G401.6 (cell line): ENCODE results near the gene GRIN1.
"Not testable (repeated sequence)": the region's sequence is repeated elsewhere in the genome, so short reads cannot be mapped to it uniquely, and the experiment has no call there.

Experiments used
- FAIRE-seq: peaks from 2 replicates; lab custom pipeline; 2012; peaks lifted over from hg19 to GRCh38; lab: Jason Lieb, UNC

GRIN1 gene

DNA sequence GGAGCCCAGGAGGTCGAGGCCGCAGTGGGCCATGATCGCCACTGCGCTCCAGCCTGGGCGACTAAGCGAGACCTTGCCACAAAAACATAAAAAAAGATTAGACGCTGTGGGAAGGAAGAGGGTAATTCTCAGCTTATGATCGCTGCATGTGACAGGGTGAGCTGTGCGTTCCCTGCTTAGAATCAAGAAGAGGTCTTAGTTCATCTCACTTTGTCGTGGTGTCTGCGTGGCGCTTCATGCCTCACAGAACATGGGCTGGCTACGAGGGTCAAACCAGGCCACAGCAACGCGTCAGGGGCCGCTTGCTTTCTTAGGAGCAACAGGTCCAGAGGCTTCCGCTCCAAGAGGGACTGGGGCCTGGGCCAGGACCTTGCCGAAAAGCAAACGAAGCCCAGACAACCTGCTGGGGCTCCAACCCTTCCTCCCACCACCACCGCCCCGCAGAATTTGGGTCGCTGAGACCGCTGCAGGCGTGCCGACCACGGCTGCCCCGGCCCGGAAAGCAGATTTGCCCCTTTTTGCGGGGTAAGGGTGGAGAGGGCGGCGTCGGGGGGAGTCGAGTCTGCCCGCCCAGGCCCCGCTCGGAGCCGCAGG, 10.0 kb upstream of the GRIN1 start:
- FAIRE-seq: no peak

DNA sequence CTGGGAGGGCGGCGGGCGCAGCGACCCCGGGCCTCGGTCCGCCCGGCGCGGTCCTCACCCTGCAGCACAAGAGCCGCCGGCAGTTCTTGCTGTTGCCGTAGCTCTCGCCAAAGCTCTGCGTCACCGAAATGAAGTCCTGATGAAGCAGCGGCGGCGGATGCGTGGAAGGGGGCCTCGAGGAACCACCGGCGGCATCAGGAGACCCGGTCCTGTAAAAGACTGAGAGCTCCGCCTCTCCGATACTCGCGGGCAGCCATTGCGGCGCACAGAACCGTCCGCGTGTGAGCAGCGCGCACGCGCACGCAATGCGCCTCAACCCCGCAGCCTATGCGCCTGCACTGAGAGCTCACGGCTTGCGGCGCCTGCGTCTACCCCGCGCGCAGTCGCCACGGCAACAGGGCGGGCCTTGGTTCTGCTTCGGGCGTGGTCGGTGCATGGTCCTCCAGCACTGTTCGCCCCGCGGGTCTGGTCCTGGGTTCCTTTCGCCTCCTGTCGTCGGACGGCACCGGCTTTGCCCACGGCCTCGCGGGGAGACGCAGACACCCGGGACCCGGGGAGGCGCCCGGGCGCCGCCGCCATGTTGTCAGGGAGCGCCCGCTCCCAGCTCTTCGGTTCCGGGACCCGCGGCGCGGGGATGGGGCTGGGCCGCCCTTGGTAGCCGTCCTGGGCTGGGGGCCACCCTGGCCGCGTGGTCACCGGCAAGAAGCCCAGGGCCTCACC, 9.3 kb upstream of the GRIN1 start:
- FAIRE-seq: peak; percentile 66

DNA sequence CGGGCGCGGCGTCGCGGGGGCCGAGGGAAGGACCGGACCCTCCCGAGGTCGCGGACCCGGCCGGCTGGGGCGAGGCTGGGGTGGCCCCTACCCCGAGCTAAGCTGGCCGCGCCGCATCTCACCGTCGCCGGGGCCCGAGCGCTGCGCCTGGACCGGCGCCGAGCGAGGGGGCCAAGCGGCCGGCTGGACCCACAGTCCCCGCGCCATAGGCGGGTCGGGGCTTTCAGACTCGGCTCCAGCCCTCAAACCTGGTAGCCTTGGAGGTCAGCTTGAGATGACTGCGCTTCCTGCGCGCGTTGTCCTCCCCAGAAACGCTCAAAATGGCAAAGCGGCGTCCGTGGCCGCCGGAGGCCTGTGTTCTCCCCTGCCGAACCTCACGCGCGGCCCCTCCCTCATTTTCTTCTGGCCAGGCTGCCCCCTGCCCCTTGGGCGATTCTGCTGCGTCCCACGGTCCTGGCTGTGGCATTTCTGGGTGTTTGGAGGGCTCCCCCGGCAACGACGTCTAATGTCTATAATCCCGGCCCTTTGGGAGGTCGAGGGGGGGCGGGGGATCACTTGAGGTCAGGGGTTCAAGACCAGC, 8.7 kb upstream of the GRIN1 start:
- FAIRE-seq: no peak

GRCh38 chr9:137134191-137134590, 4.8 kb upstream of the GRIN1 start:
- FAIRE-seq: no peak

- not testable (repeated sequence) for FAIRE-seq
Observed at GRCh38 chr9:137135154-137135553, 3.8 kb upstream of the GRIN1 start.

DNA sequence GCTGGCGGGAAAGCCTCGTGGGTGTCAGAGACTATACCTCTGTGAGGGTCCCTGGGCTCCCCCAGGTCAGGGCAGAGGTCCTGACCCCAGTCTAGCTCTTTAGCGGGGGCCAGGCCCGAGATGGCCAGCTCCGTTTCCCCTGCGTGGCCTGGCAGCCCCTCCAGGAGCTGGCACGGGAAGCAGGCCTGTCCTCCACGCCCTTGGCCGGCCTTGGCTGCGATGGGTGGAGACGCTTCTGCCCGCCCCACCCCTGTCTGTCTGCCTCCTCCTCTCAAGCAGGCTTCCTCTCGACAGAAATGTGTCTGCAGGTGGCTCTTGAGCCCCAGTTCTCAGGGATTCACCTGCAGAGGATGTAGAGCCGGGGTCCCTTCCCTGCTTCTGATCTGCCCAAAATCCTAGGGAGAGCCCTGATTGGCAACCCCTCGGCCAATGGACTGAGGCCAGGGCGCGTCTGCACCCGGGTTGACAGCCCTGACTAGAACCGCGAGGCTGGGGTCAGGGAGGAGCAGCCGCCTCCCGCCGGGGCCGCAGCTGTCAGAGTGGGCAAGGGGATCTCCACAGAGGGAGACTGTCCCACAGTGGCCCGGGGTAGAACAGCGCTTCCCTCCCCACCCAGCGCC, 2.6 kb upstream of the GRIN1 start:
- no peak for FAIRE-seq

DNA sequence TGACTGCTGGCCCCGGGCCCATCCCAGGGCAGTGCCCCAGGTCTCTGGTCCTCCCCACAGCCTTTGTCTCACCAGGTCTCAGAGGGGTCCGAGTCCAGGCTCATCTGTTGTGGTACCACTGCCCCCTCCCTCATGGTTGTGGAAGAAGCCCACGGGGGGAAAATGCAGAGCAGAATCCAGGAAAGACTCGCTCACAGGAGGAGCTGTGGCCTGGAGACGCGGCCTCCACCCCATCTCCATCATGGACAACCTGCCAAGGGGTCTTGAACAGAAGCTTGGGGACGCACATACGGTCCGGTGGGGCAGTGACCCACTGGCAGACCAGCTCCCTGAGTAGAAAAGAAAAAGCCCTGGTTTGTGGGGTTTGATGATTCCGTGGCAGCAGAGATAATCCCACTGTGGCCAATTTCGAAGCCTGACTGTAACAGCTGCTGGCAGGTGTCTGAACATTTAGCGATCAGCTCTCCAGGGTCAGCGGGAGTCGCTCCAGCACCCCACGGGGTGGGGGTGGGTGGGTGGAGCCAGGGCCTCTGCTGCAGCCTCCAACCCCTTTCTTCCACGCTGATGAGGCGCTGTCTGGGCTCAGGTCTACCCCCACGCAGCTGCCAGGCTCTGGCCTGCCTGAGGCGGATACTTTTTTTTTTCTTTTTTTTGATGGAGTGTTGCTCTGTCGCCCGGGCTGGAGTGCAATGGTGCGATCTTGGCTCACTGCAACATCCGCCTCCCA, 1.9 kb upstream of the GRIN1 start:
- FAIRE-seq: no peak

GRCh38 chr9:137138058-137138721, 764 bp upstream of the GRIN1 start:
- no peak for FAIRE-seq

GRCh38 chr9:137139468-137140150, 655 bp downstream of the GRIN1 start:
- no peak for FAIRE-seq

- FAIRE-seq: no peak
Observed at GRCh38 chr9:137140151-137141012, 1.4 kb downstream of the GRIN1 start.

DNA sequence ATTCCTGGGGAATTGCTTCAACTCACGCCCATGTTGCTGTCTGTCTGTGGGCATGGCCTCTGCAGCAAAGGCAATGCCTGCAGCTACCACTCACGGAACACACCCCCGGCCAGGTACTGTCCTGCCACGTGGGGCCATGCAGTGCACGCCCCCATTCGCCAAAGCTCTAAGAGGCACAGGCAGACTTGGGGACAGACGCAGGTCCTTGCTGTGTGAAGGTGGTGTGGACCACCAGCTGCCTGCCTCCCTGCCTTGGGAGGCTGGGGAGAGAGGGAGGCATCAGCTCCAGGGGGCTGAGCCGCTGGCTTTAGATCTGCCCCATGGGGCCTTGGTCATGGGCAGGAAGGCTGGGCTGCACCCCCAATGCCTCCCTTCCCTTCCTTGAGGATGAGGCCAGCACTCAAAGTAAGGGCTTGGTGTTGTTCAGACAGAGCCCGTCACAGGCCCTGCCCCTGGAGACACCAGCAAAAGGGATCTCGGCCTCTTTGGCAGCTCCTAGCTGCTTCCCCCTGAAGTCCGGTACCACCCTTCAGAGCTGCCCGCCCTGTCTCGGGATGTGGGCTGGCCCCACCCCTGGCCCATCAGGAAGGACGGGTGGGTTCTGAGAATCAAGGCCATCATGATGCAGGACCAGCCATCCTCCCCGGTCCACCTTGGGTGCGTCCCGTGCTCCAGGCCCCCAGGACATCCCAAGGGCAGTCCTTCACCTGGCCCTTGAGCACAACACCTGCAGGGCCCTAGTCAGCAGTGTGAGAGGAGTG, 2.3 kb downstream of the GRIN1 start:
- FAIRE-seq: no peak

GRCh38 chr9:137141976-137142936, 3.3 kb downstream of the GRIN1 start:
- FAIRE-seq: no peak

DNA sequence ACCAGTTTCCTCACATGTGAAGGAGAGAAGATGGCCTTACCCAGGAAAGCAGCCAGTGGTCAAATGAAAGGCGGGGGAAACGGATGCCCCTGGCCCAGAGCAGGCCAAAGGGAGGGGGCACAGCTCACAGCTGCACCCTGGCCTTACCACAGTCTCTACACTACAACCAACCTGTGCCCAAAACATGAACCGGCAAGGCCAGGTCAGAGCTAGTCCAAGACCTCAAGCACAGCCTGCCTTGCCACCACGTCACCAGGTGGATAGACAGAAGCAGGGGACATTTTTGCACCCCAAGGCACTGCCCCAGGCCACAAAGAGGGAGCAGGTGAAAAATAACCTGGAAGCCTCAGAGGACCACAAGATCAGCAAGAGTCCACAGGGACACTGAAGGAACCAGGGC, 4.5 kb downstream of the GRIN1 start:
- no peak for FAIRE-seq

DNA sequence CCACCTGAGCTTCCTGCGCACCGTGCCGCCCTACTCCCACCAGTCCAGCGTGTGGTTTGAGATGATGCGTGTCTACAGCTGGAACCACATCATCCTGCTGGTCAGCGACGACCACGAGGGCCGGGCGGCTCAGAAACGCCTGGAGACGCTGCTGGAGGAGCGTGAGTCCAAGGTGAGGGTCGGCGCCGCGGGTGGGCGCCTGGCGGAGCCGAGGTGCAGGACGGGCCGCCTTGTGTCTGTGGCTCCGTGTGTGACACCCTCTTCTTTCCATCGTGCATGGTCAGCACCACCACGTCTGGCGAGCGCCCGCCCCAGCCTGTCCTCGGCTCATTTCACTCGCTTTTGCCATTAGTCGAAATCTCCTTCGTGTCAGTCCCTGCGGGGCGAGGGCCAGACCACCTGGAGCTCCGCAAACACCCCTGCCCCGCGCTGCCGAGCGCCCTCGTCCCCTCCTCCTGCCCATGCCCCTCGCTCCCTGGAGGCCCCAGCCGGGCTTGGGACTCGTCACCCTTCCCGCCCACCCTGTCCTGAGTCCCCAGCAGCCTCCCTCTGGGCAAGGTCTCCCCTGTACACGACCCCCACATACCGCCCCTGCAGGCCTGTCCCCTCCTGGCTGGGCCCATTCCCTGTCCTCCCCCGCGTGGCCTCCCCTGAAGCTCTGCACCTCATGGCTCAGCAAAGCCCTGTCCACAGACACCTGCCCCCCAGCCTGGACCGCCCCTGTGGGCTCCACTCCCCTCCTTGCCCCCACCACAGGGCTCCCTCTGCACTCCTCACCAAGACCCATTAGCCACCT, 7.0 kb downstream of the GRIN1 start:
- FAIRE-seq: no peak

- FAIRE-seq: no peak
Observed at GRCh38 chr9:137146527-137146918, 7.6 kb downstream of the GRIN1 start.

DNA sequence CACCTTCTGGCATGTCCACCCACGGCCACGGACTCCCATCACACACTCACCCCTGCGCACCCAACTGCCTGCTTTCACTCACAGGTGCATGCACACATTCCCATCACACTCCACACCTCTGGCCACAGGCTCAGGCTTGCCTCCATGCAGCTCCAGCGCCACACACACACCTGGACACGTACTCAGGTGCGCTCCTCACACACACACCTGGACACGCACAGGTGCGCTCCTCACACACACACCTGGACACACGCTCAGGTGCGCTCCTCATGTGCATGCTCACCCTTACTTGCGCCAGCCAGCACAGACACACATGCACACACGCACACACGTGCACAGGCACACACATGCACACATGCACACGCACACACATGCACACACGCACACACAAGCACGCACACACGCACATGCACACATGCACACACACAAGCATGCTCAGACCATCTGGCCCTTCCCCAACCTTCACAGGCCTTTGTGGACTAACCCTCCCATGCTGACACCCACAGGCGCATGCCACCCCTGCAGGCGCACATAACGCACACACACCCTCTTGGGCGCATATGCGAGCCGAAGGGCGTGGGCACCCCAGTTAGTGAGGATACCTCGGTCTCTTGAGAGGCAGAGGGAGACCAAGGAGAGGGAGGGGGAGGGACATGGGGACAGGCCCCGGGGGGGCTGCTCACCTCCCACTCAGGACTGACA, 8.3 kb downstream of the GRIN1 start:
- FAIRE-seq: no peak

GRCh38 chr9:137147793-137148160, 8.8 kb downstream of the GRIN1 start:
- no peak for FAIRE-seq
